ENCODE measurements around the gene PKM.

Gene PKM

DNA sequence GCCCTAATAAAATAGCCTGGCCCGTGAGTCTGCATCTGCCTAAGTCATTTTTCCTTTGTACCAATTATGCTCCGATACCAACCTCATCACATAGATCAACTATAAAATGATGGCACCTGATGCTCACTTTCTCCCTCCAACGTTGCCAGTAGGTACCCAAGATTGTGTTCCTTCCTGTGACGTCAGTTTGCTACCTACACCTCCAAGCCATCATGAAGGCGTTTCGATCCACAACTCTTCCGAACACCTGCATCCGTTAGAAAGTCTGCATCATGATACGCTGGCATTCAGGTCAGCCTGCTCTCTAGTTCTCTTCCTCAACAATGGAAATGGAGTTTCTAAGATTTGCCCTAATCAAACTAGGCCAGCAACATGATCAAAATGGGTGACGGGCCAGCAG is 7.7 kb downstream of the PKM start:
- H3K4me3 ChIP-seq (ENCODE audit: low read depth in 1 of 2, low read length in 2 of 2), result no peak overlapping the region
- H3K4me1 ChIP-seq (ENCODE audit: insufficient read depth, low read length), result peaks cover 39% of the 10 kb centered on the region
- H3K27ac ChIP-seq (ENCODE audit: low read length), result no peak overlapping the region; the same call in 1 of the 2 replicates
- H3K36me3 ChIP-seq (ENCODE audit: insufficient read depth, low read length), result peaks cover 74% of the 10 kb centered on the region
- H3K9ac ChIP-seq (ENCODE audit: low read depth, low read length), result no peak overlapping the region
- H3K79me2 ChIP-seq (ENCODE audit: insufficient read depth, low read length), result peaks cover 97% of the 10 kb centered on the region
- TF ChIP-seq EZH2 (IDR thresholded peaks at IDR 0.05; ENCODE audit: borderline replicate concordance, low read depth, low read length, severe bottlenecking), result no peak
- TF ChIP-seq CTCF (IDR thresholded peaks at IDR 0.05; ENCODE audit: borderline replicate concordance, extremely low read depth, low read length, poor library complexity, severe bottlenecking), result no peak
- H2AFZ ChIP-seq (ENCODE audit: low read depth, low read length), result no peak overlapping the region
- DNase-seq (no peak), ATAC-seq (ENCODE audit: insufficient read depth, low read depth) (no peak)
- peaks cover 86% of the 10 kb centered on the region for H4K20me1 ChIP-seq (ENCODE audit: insufficient read depth, low read length)
- no peak overlapping the region for H3K4me2 ChIP-seq (ENCODE audit: insufficient read depth, low read length)
- no peaks in the 10 kb centered on the region for H3K9me3 ChIP-seq (ENCODE audit: insufficient read depth, low read length, severe bottlenecking)
- H3K27me3 ChIP-seq (ENCODE audit: insufficient read depth, low read length, poor library complexity), result no peaks in the 10 kb centered on the region

DNA sequence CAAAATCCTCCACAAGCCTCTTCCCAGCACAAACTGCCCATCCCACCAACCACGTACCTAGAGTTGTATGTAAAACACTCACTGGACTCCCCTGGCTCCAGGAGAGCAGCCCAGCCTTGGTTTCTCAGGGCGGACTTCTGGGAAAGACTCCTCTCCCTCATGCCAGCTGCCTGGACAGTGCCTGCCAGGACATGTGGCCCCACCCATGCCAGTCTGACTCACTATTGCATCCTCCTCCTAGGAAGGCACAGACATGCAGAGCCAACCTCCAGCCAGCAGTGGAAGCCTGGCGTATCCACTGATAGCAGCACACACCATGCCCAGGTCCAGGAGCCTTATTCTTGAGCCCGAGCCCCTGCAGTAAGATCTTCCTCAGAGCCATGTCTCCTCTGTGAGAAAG is 8.6 kb downstream of the PKM start:
- H3K79me2 ChIP-seq (ENCODE audit: insufficient read depth, low read length), result peaks cover 89% of the 10 kb centered on the region
- no peak overlapping the region for H3K9ac ChIP-seq (ENCODE audit: low read depth, low read length)
- no peak for TF ChIP-seq EZH2 (IDR thresholded peaks at IDR 0.05; ENCODE audit: borderline replicate concordance, low read depth, low read length, severe bottlenecking)
- no peak for TF ChIP-seq CTCF (IDR thresholded peaks at IDR 0.05; ENCODE audit: borderline replicate concordance, extremely low read depth, low read length, poor library complexity, severe bottlenecking)
- H3K4me3 ChIP-seq (ENCODE audit: low read depth in 1 of 2, low read length in 2 of 2), result no peak overlapping the region
- no peak overlapping the region for H3K27ac ChIP-seq (ENCODE audit: low read length)
- H3K27me3 ChIP-seq (ENCODE audit: insufficient read depth, low read length, poor library complexity), result no peaks in the 10 kb centered on the region
- H3K4me1 ChIP-seq (ENCODE audit: insufficient read depth, low read length), result peaks cover 30% of the 10 kb centered on the region
- DNase-seq (no peak), ATAC-seq (ENCODE audit: insufficient read depth, low read depth) (no peak)
- H4K20me1 ChIP-seq (ENCODE audit: insufficient read depth, low read length), result peaks cover 79% of the 10 kb centered on the region
- peaks cover 79% of the 10 kb centered on the region for H3K36me3 ChIP-seq (ENCODE audit: insufficient read depth, low read length)
- no peaks in the 10 kb centered on the region for H3K9me3 ChIP-seq (ENCODE audit: insufficient read depth, low read length, severe bottlenecking)
- H2AFZ ChIP-seq (ENCODE audit: low read depth, low read length), result no peak overlapping the region
- peak overlapping the region; percentile 20; the same call in 1 of the 2 replicates for H3K4me2 ChIP-seq (ENCODE audit: insufficient read depth, low read length)

DNA sequence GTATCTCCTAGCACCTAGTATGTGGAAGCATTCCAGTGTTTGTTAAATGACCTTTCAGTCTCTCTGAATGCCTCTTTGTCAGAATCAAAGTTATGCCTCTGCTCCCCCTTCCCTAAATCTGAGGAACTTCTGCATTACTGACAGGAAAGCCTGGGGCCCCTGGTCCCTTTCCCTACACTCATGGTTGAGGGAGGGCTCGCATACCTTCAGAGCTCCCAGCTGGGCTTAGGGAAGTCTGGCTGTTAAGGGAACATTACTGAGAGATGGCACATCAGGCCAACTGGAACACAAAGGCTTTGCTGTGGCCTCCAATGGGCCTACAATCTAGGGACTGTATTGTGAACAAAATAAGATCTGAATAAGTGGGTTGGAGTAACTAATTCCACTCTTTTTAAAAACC is 10.3 kb downstream of the PKM start:
- Histone ChIP-seq H3K9me3 (ENCODE audit: insufficient read depth, low read length, severe bottlenecking) (no peaks in the 10 kb centered on the region), H3K27me3 (ENCODE audit: insufficient read depth, low read length, poor library complexity) (no peaks in the 10 kb centered on the region), H4K20me1 (ENCODE audit: insufficient read depth, low read length) (peaks cover 74% of the 10 kb centered on the region), H3K27ac (ENCODE audit: low read length) (no peak overlapping the region), H3K4me3 (ENCODE audit: low read depth in 1 of 2, low read length in 2 of 2) (no peak overlapping the region), H3K79me2 (ENCODE audit: insufficient read depth, low read length) (peaks cover 83% of the 10 kb centered on the region), H3K9ac (ENCODE audit: low read depth, low read length) (no peak overlapping the region), H3K4me1 (ENCODE audit: insufficient read depth, low read length) (peaks cover 13% of the 10 kb centered on the region), H3K4me2 (ENCODE audit: insufficient read depth, low read length) (no peak overlapping the region), H3K36me3 (ENCODE audit: insufficient read depth, low read length) (peaks cover 92% of the 10 kb centered on the region), H2AFZ (ENCODE audit: low read depth, low read length) (no peak overlapping the region)
- no peak for DNase-seq
- TF ChIP-seq EZH2 (IDR thresholded peaks at IDR 0.05; ENCODE audit: borderline replicate concordance, low read depth, low read length, severe bottlenecking), result no peak
- no peak for TF ChIP-seq CTCF (IDR thresholded peaks at IDR 0.05; ENCODE audit: borderline replicate concordance, extremely low read depth, low read length, poor library complexity, severe bottlenecking)
- no peak for ATAC-seq (ENCODE audit: insufficient read depth, low read depth)

DNA sequence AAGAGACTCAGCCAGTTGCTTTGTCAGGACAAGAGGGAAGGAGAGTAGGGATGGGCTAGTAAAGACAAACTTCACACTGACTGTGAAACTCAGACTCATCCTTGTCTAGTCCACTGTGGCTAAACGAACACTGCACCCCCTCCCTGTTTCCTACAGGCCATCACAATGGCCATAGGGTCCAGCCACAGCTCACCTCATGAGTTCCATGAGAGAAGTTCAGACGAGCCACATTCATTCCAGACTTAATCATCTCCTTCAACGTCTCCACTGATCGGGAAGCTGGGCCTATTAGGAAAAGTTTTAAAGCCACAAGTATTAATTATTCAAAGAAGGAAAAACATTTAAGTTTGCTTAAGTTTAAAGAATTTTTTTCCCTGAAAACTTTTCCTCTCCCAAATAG is 13.8 kb downstream of the PKM start:
- Histone ChIP-seq H3K27ac (ENCODE audit: low read length) (no peak overlapping the region), H3K4me2 (ENCODE audit: insufficient read depth, low read length) (no peak overlapping the region), H3K36me3 (ENCODE audit: insufficient read depth, low read length) (peaks cover 96% of the 10 kb centered on the region), H3K9me3 (ENCODE audit: insufficient read depth, low read length, severe bottlenecking) (no peaks in the 10 kb centered on the region), H3K4me3 (ENCODE audit: low read depth in 1 of 2, low read length in 2 of 2) (no peak overlapping the region), H3K9ac (ENCODE audit: low read depth, low read length) (no peak overlapping the region), H3K79me2 (ENCODE audit: insufficient read depth, low read length) (peaks cover 66% of the 10 kb centered on the region), H3K27me3 (ENCODE audit: insufficient read depth, low read length, poor library complexity) (no peaks in the 10 kb centered on the region), H2AFZ (ENCODE audit: low read depth, low read length) (no peak overlapping the region), H3K4me1 (ENCODE audit: insufficient read depth, low read length) (no peaks in the 10 kb centered on the region), H4K20me1 (ENCODE audit: insufficient read depth, low read length) (peaks cover 48% of the 10 kb centered on the region)
- DNase-seq (no peak), ATAC-seq (ENCODE audit: insufficient read depth, low read depth) (no peak)
- TF ChIP-seq CTCF (IDR thresholded peaks at IDR 0.05; ENCODE audit: borderline replicate concordance, extremely low read depth, low read length, poor library complexity, severe bottlenecking), result no peak
- no peak for TF ChIP-seq EZH2 (IDR thresholded peaks at IDR 0.05; ENCODE audit: borderline replicate concordance, low read depth, low read length, severe bottlenecking)
